GM23338 (cell line): ENCODE data around the gene KBTBD4. TPM values are rescaled to one million over a fixed set of nuclear protein-coding genes. Genes with fewer than 3 reads are reported as not detected.

Source experiments
- ATAC-seq: fragments of 200-7000 bp; cut with Tn5 transposase; 3 replicates; pipeline ENCODE4 v1.9.1; 2020
- DNase-seq: peaks from one replicate; pipeline ENCODE4 v3.0.0-alpha.2; 2015; ENCODE audit warnings: low spot score
- H2AFZ ChIP-seq: fragments of 200-600 bp; sonication (generic); 2 replicates; pipeline ENCODE4 v1.8.0; 2016; ENCODE audit warnings: antibody characterized with exemption, mild to moderate bottlenecking, moderate library complexity
- H3F3A ChIP-seq: fragments of 200-600 bp; sonication (generic); replicated peaks from 2 replicates; pipeline ENCODE4 v1.8.0; 2017; ENCODE audit warnings: antibody characterized with exemption, mixed run types, low read depth
- H3K27ac ChIP-seq: fragments of 200-600 bp; sonication (generic); 2 replicates; pipeline ENCODE4 v1.6.1; 2016; ENCODE audit warnings: low read depth
- H3K27me3 ChIP-seq: fragments of 200-600 bp; sonication (generic); 2 replicates; pipeline ENCODE4 v1.8.0; 2016; ENCODE audit warnings: mild to moderate bottlenecking, mixed run types, moderate library complexity; ENCODE audit not compliant: insufficient read depth
- H3K36me3 ChIP-seq: fragments of 200-600 bp; sonication (generic); 2 replicates; pipeline ENCODE4 v1.8.0; 2016; ENCODE audit warnings: mild to moderate bottlenecking; ENCODE audit not compliant: insufficient read depth
- H3K4me1 ChIP-seq: fragments of 200-600 bp; sonication (generic); 2 replicates; pipeline ENCODE4 v1.8.0; 2016; ENCODE audit warnings: mild to moderate bottlenecking, moderate library complexity; ENCODE audit not compliant: insufficient read depth
- H3K4me2 ChIP-seq: fragments of 200-600 bp; sonication (generic); 2 replicates; pipeline ENCODE4 v1.7.1; 2017; ENCODE audit warnings: mixed run types
- H3K4me3 ChIP-seq: fragments of 200-600 bp; sonication (generic); 2 replicates; pipeline ENCODE4 v1.6.1; 2016; ENCODE audit warnings: mixed run types
- H3K79me2 ChIP-seq: fragments of 200-600 bp; sonication (generic); replicated peaks from 2 replicates; pipeline ENCODE4 v1.8.0; 2017; ENCODE audit warnings: mild to moderate bottlenecking; ENCODE audit not compliant: insufficient read depth
- H3K9me2 ChIP-seq: fragments of 200-600 bp; sonication (generic); 2 replicates; pipeline ENCODE4 v1.8.0; 2017; ENCODE audit not compliant: insufficient read depth
- H4K20me1 ChIP-seq: fragments of 200-600 bp; sonication (generic); replicated peaks from 2 replicates; pipeline ENCODE4 v1.8.0; 2017; ENCODE audit warnings: mild to moderate bottlenecking; ENCODE audit not compliant: insufficient read depth
- H3K27ac Mint-ChIP-seq: 2 replicates; pipeline ENCODE4 v1.8.0; 2020; ENCODE audit warnings: inconsistent platforms, mild to moderate bottlenecking, moderate library complexity, mixed read lengths
- H3K27me3 Mint-ChIP-seq: 3 replicates; pipeline ENCODE4 v1.8.0; 2022; ENCODE audit warnings: low read depth, mild to moderate bottlenecking, moderate library complexity, mixed read lengths, inconsistent platforms; ENCODE audit not compliant: insufficient read depth, poor library complexity
- H3K36me3 Mint-ChIP-seq: 3 replicates; pipeline ENCODE4 v1.8.0; 2021; ENCODE audit warnings: low read depth, mild to moderate bottlenecking, inconsistent platforms, moderate library complexity, mixed read lengths
- H3K4me1 Mint-ChIP-seq: 3 replicates; pipeline ENCODE4 v1.8.0; 2020; ENCODE audit warnings: mild to moderate bottlenecking, inconsistent platforms, mixed read lengths
- H3K4me3 Mint-ChIP-seq: 3 replicates; pipeline ENCODE4 v1.8.0; 2021; ENCODE audit warnings: moderate library complexity, mild to moderate bottlenecking, inconsistent platforms, mixed read lengths
- H3K9me3 Mint-ChIP-seq: 3 replicates; pipeline ENCODE4 v1.8.0; 2020; ENCODE audit warnings: moderate library complexity, mild to moderate bottlenecking, inconsistent platforms, mixed read lengths
- CREB1 ChIP-seq: fragments of 250-450 bp; sonication (Bioruptor Pico); IDR thresholded peaks from 2 replicates; pipeline ENCODE4 v1.5.0; 2020; ENCODE audit warnings: low read depth, mild to moderate bottlenecking, moderate library complexity
- EZH2 ChIP-seq: fragments of 200-600 bp; sonication (generic); IDR thresholded peaks from one replicate; pipeline ENCODE4 v1.8.0; 2017; ENCODE audit warnings: antibody characterized with exemption, mild to moderate bottlenecking, low read depth; ENCODE audit not compliant: unreplicated experiment
- EZH2phosphoT487 ChIP-seq: fragments of 200-600 bp; sonication (generic); IDR thresholded peaks from one replicate; pipeline ENCODE4 v1.8.1; 2018; ENCODE audit warnings: antibody characterized with exemption; ENCODE audit not compliant: unreplicated experiment
- JUNB ChIP-seq: IDR thresholded peaks from one replicate; pipeline ENCODE4 v1.6.1; 2016; ENCODE audit warnings: antibody characterized with exemption; ENCODE audit not compliant: unreplicated experiment
- NANOG ChIP-seq: IDR thresholded peaks from 2 replicates; pipeline ENCODE4 v1.6.1; 2016; ENCODE audit warnings: antibody characterized with exemption, borderline replicate concordance
- POLR2AphosphoS5 ChIP-seq: IDR thresholded peaks from 2 replicates; pipeline ENCODE4 v1.6.1; 2016; ENCODE audit warnings: antibody characterized with exemption, low read depth
- STAT1 ChIP-seq: IDR thresholded peaks from one replicate; pipeline ENCODE4 v1.6.1; 2016; ENCODE audit warnings: antibody characterized with exemption; ENCODE audit not compliant: unreplicated experiment
- ZNF114 ChIP-seq: fragments of 250-450 bp; sonication (Bioruptor Pico); IDR thresholded peaks from 2 replicates; pipeline ENCODE4 v1.5.0; 2020; ENCODE audit warnings: mild to moderate bottlenecking, moderate library complexity
- ZNF331 ChIP-seq: fragments of 250-450 bp; sonication (Bioruptor Pico); IDR thresholded peaks from 2 replicates; pipeline ENCODE4 v1.5.0; 2020; ENCODE audit warnings: low read depth, mild to moderate bottlenecking, moderate library complexity
- polyA plus RNA-seq: library from polyadenylated mRNA; unstranded; fragments of >200 nt; fragmentation: Nextera tagmentation; extraction: Ambion mirVana; gene quantifications from 2 replicates; pipeline ENCODE4 v1.2.1, GENCODE V29; 2016
- total RNA-seq: library from RNA; depleted of rRNA; stranded (reverse); fragments of >200 nt; shearing (Covaris generic); gene quantifications from 2 replicates; pipeline ENCODE4 v1.2.3, GENCODE V29; 2014
- TF ChIP-seq, protein P1 (sequence below), 2 experiments: fragments of 200-600 bp in 1 of 2; sonication (generic) in 1 of 2; conservative IDR thresholded peaks; 2 replicates each; pipeline versions ENCODE4 v1.5.1 to v1.6.1; 2016 to 2017; ENCODE audit warnings: antibody characterized with exemption in 2 of 2, low read depth in 2 of 2, mild to moderate bottlenecking in 2 of 2, moderate library complexity in 1 of 2
- TF ChIP-seq, protein P2 (sequence below): IDR thresholded peaks from 2 replicates; pipeline ENCODE4 v1.6.1; 2016; ENCODE audit warnings: antibody characterized with exemption
- TF ChIP-seq, protein P3 (sequence below): IDR thresholded peaks from one replicate; pipeline ENCODE4 v1.6.1; 2018; ENCODE audit warnings: antibody characterized with exemption; ENCODE audit not compliant: unreplicated experiment

Gene KBTBD4
- total and polyA plus RNA-seq, 2 experiments from 2014 or later, result 5.8 to 16.6 TPM

DNA sequence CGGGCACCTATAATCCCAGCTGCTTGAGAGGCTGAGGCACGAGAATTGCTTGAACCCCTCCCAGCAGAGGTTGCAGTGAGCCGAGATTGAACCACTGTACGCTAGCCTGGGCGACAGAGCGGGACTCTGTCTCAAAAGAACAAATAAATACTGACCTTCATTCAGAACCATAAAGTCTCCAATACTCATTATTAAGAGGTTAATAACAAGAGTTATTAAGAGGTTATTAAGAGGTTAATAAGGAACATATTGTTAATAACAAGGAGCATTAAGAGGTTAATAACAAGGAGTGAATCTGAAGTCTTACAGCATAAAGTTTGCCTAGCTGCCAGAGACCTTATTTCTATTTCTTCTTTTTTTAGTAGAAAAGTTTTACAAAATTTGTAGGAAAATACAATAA, 33.5 kb downstream of the KBTBD4 start (continued):
- TF ChIP-seq, protein P1, sequence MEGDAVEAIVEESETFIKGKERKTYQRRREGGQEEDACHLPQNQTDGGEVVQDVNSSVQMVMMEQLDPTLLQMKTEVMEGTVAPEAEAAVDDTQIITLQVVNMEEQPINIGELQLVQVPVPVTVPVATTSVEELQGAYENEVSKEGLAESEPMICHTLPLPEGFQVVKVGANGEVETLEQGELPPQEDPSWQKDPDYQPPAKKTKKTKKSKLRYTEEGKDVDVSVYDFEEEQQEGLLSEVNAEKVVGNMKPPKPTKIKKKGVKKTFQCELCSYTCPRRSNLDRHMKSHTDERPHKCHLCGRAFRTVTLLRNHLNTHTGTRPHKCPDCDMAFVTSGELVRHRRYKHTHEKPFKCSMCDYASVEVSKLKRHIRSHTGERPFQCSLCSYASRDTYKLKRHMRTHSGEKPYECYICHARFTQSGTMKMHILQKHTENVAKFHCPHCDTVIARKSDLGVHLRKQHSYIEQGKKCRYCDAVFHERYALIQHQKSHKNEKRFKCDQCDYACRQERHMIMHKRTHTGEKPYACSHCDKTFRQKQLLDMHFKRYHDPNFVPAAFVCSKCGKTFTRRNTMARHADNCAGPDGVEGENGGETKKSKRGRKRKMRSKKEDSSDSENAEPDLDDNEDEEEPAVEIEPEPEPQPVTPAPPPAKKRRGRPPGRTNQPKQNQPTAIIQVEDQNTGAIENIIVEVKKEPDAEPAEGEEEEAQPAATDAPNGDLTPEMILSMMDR (conservative IDR thresholded peaks at IDR 0.05; ENCODE audit: low read depth in 2 of 2), result no peak
- TF ChIP-seq EZH2 (no peak), ZNF114 (CRISPR knock-in tag) (no peak), ZNF331 (CRISPR knock-in tag) (no peak), CREB1 (CRISPR knock-in tag) (no peak), EZH2phosphoT487 (no peak), POLR2AphosphoS5 (no peak), STAT1 (no peak), NANOG (no peak), JUNB (no peak)
- TF ChIP-seq, protein P2, sequence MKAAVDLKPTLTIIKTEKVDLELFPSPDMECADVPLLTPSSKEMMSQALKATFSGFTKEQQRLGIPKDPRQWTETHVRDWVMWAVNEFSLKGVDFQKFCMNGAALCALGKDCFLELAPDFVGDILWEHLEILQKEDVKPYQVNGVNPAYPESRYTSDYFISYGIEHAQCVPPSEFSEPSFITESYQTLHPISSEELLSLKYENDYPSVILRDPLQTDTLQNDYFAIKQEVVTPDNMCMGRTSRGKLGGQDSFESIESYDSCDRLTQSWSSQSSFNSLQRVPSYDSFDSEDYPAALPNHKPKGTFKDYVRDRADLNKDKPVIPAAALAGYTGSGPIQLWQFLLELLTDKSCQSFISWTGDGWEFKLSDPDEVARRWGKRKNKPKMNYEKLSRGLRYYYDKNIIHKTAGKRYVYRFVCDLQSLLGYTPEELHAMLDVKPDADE, result no peak
- TF ChIP-seq, protein P3, sequence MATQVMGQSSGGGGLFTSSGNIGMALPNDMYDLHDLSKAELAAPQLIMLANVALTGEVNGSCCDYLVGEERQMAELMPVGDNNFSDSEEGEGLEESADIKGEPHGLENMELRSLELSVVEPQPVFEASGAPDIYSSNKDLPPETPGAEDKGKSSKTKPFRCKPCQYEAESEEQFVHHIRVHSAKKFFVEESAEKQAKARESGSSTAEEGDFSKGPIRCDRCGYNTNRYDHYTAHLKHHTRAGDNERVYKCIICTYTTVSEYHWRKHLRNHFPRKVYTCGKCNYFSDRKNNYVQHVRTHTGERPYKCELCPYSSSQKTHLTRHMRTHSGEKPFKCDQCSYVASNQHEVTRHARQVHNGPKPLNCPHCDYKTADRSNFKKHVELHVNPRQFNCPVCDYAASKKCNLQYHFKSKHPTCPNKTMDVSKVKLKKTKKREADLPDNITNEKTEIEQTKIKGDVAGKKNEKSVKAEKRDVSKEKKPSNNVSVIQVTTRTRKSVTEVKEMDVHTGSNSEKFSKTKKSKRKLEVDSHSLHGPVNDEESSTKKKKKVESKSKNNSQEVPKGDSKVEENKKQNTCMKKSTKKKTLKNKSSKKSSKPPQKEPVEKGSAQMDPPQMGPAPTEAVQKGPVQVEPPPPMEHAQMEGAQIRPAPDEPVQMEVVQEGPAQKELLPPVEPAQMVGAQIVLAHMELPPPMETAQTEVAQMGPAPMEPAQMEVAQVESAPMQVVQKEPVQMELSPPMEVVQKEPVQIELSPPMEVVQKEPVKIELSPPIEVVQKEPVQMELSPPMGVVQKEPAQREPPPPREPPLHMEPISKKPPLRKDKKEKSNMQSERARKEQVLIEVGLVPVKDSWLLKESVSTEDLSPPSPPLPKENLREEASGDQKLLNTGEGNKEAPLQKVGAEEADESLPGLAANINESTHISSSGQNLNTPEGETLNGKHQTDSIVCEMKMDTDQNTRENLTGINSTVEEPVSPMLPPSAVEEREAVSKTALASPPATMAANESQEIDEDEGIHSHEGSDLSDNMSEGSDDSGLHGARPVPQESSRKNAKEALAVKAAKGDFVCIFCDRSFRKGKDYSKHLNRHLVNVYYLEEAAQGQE, result no peak

DNA sequence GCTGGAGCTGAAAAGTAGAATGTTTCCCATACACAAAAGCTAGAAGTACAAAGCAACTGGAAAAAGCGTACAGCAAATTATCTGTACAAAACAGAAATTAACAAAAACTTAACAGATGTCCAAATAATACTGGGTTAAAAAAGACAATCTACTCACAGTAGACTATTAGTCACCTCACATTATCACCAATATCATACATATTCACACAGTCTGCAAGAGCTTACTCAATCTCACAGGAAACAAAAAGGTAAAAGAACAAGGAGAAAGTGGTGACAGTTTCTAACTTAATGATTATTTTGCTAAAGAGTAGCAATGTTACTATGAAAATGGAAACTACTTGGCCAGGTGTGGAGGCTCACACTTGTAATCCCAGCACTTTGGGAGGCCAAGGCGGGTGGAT, 37.7 kb downstream of the KBTBD4 start:
- ATAC-seq, result no peak
- Mint-ChIP-seq H3K4me1 (peaks cover 29% of the 10 kb centered on the region), H3K27me3 (no peaks in the 10 kb centered on the region), H3K4me3 (no peak overlapping the region; the same call in 2 of the 3 replicates), H3K36me3 (peaks cover 10% of the 10 kb centered on the region; the same call in 2 of the 3 replicates), H3K9me3 (no peaks in the 10 kb centered on the region; the same call in 2 of the 3 replicates), H3K27ac (no peak overlapping the region)
- no peak overlapping the region for H3K27ac ChIP-seq
- H3K36me3 ChIP-seq, result no peaks in the 10 kb centered on the region
- H3K4me2 ChIP-seq, result no peak overlapping the region
- H3K9me2 ChIP-seq, result no peaks in the 10 kb centered on the region; the same call in 1 of the 2 replicates
- H4K20me1 ChIP-seq, result peaks cover 91% of the 10 kb centered on the region
- no peak overlapping the region for H2AFZ ChIP-seq
- H3K27me3 ChIP-seq, result no peaks in the 10 kb centered on the region
- no peak for DNase-seq
- peaks cover 10% of the 10 kb centered on the region; the same call in 1 of the 2 replicates for H3F3A ChIP-seq
- peaks cover 41% of the 10 kb centered on the region for H3K4me1 ChIP-seq
- peaks cover 100% of the 10 kb centered on the region for H3K79me2 ChIP-seq
- H3K4me3 ChIP-seq, result no peak overlapping the region
- TF ChIP-seq JUNB (no peak), ZNF331 (CRISPR knock-in tag) (no peak), STAT1 (no peak), ZNF114 (CRISPR knock-in tag) (no peak), CREB1 (CRISPR knock-in tag) (no peak), EZH2phosphoT487 (no peak), NANOG (no peak), POLR2AphosphoS5 (no peak)
- TF ChIP-seq, protein P2, result no peak
- TF ChIP-seq, protein P3, result no peak
- TF ChIP-seq, protein P1 (conservative IDR thresholded peaks at IDR 0.05; ENCODE audit: low read depth in 2 of 2), result no peak
